B cell (primary cell): Measurements from ENCODE around the gene WHAMM. TPM values are rescaled to one million over a fixed set of nuclear protein-coding genes. Genes with fewer than 3 reads are reported as not detected.

Experiments used
- ATAC-seq: fragments of 200-7000 bp; cut with Tn5 transposase; one replicate; pipeline ENCODE4 v1.10.0; 2021; ENCODE audit warnings: low read depth, mild to moderate bottlenecking, moderate number of reproducible peaks, moderate library complexity
- CTCF ChIA-PET: fragments of 350-600 bp; sonication (Branson Sonifier 250); formaldehyde crosslinking; loops from one replicate; lab custom pipeline; 2021; ENCODE audit warnings: antibody characterized with exemption, inconsistent platforms; lab: Charles Lee
- POLR2A ChIA-PET: fragments of 350-600 bp; sonication (Branson Sonifier 250); formaldehyde crosslinking; loops from one replicate; lab custom pipeline; 2021; ENCODE audit warnings: antibody characterized with exemption; lab: Charles Lee
- DNase-seq: peaks from one replicate; pipeline ENCODE4 v3.0.0; 2013
- H2AFZ ChIP-seq: 2 replicates; pipeline ENCODE4 v1.6.1; 2012; ENCODE audit warnings: mild to moderate bottlenecking, low read depth, low read length; ENCODE audit not compliant: insufficient read depth, poor library complexity, severe bottlenecking
- H3K27ac ChIP-seq, 2 donors: 1 replicate in 1 of 2; 2 replicates in 1 of 2; pipeline ENCODE4 v1.5.1; 2012 to 2013; ENCODE audit warnings: low read length in 2 of 2, mild to moderate bottlenecking in 2 of 2, moderate library complexity in 1 of 2
- H3K27me3 ChIP-seq, 4 experiments: fragments of 200-600 bp in 1 of 4; sonication (generic) in 1 of 4; replicated peaks in 1 of 4; 1 replicate in 2 of 4; 2 replicates in 2 of 4; pipeline versions ENCODE4 v1.6.1 to v1.7.0; 2013 to 2016; ENCODE audit warnings: low read length in 3 of 4, mild to moderate bottlenecking in 2 of 4, mixed read lengths in 1 of 4, moderate library complexity in 1 of 4; ENCODE audit not compliant: insufficient read depth in 4 of 4, control insufficient read depth in 3 of 4; ENCODE audit errors: control extremely low read depth in 1 of 4
- H3K36me3 ChIP-seq, 2 experiments: replicated peaks in 1 of 2; 1 replicate in 1 of 2; 2 replicates in 1 of 2; pipeline versions ENCODE4 v1.6.1 to v1.7.1; 2013; ENCODE audit warnings: low read length in 1 of 2; ENCODE audit not compliant: insufficient read depth in 2 of 2, control insufficient read depth in 1 of 2; ENCODE audit errors: control extremely low read depth in 1 of 2, extremely low read depth in 1 of 2
- H3K4me1 ChIP-seq, 2 donors: fragments of 200-600 bp in 1 of 2; sonication (generic) in 1 of 2; 1 replicate in 1 of 2; 2 replicates in 1 of 2; pipeline versions ENCODE4 v1.5.1 to v1.6.1; 2013 to 2017; ENCODE audit warnings: low read length in 2 of 2; ENCODE audit not compliant: control insufficient read depth in 2 of 2, insufficient read depth in 2 of 2
- H3K4me2 ChIP-seq: replicated peaks from 2 replicates; pipeline ENCODE3; 2012; ENCODE audit warnings: mild to moderate bottlenecking, low read depth, low read length; ENCODE audit not compliant: poor library complexity, severe bottlenecking
- H3K4me3 ChIP-seq, 5 experiments: fragments of 200-600 bp in 1 of 5; sonication (generic) in 1 of 5; 1 replicate in 3 of 5; 2 replicates in 2 of 5; pipeline versions ENCODE4 v1.5.1 to v1.7.0; 2011 to 2016; ENCODE audit warnings: low read length in 4 of 5, mild to moderate bottlenecking in 4 of 5, low read depth in 2 of 5, control low read depth in 1 of 5, moderate library complexity in 1 of 5; ENCODE audit not compliant: insufficient read depth in 1 of 5; ENCODE audit errors: control extremely low read depth in 1 of 5, extremely low read depth in 1 of 5
- H3K79me2 ChIP-seq: fragments of 200-600 bp; sonication (generic); one replicate; pipeline ENCODE4 v1.6.0; 2016; ENCODE audit warnings: low read length; ENCODE audit not compliant: control insufficient read depth, insufficient read depth
- H3K9ac ChIP-seq: fragments of 200-600 bp; sonication (generic); 2 replicates; pipeline ENCODE4 v1.6.1; 2017; ENCODE audit warnings: mild to moderate bottlenecking, low read length, moderate library complexity
- H3K9me3 ChIP-seq, 3 donors: one replicate each; pipeline versions ENCODE4 v1.6.1 to v1.7.1; 2013; ENCODE audit warnings: low read length in 2 of 3; ENCODE audit not compliant: control insufficient read depth in 2 of 3, insufficient read depth in 1 of 3; ENCODE audit errors: control extremely low read depth in 1 of 3
- H4K20me1 ChIP-seq: 2 replicates; pipeline ENCODE4 v1.6.0; 2012; ENCODE audit warnings: mild to moderate bottlenecking, low read length; ENCODE audit not compliant: insufficient read depth, control insufficient read depth, poor library complexity, severe bottlenecking
- H3K27ac Mint-ChIP-seq: one replicate; pipeline ENCODE4 v1.8.0; 2021; ENCODE audit warnings: mixed read lengths
- H3K27me3 Mint-ChIP-seq: one replicate; pipeline ENCODE4 v1.8.0; 2021; ENCODE audit warnings: mixed read lengths
- H3K4me1 Mint-ChIP-seq: one replicate; pipeline ENCODE4 v1.8.0; 2021; ENCODE audit warnings: mixed read lengths
- H3K4me3 Mint-ChIP-seq: one replicate; pipeline ENCODE4 v1.8.0; 2021; ENCODE audit warnings: mixed read lengths
- H3K9me3 Mint-ChIP-seq: one replicate; pipeline ENCODE4 v1.8.0; 2022; ENCODE audit warnings: mixed read lengths; ENCODE audit not compliant: insufficient read depth
- EZH2 ChIP-seq: IDR thresholded peaks from 2 replicates; pipeline ENCODE4 v1.6.1; 2012; ENCODE audit warnings: borderline replicate concordance, low read depth, mild to moderate bottlenecking, moderate library complexity, low read length; ENCODE audit not compliant: insufficient read depth, poor library complexity, severe bottlenecking
- WGBS: methylation state at CpG from one replicate; pipeline ENCODE4 v1.1.5; 2013; ENCODE audit warnings: missing lambda C conversion rate; ENCODE audit not compliant: insufficient coverage; 5-methylcytosine and 5-hydroxymethylcytosine counted together
- intact Hi-C: fragments of 100-400 bp; cut with micrococcal nuclease; formaldehyde crosslinking; loops from one replicate; pipeline ENCODE4 v1.10.0; 2022
- polyA plus RNA-seq: library from polyadenylated mRNA; depleted of rRNA; stranded (reverse); fragments of >200 nt; gene quantifications from 2 replicates; pipeline ENCODE4 v1.2.3, GENCODE V29; 2012
- total RNA-seq, 2 donors: library from RNA; stranded (reverse); fragments of 120-200 nt in 1 of 2; gene quantifications; 1 replicate in 1 of 2; 2 replicates in 1 of 2; pipeline versions ENCODE4 v1.2.3 to v1.2.4, GENCODE V29; 2013 to 2022
- TF ChIP-seq, protein P1 (sequence below): fragments of 200-600 bp; IDR thresholded peaks from one replicate; pipeline ENCODE4 v1.8.0; 2022; ENCODE audit warnings: antibody characterized with exemption, mild to moderate bottlenecking

Gene WHAMM
- total and polyA plus RNA-seq, 2 donors (not counting 1 experiment from before 2014, with no cell fraction given) = 18.3 to 31.3 TPM

- Histone ChIP-seq H3K79me2 (no peaks in the 10 kb centered on the region), H3K9me3 (peaks cover 0 to 5% (median 2%) of the 10 kb centered on the region in 3 donors), H3K27me3 (peaks cover 0 to 3% (median 0%) of the 10 kb centered on the region in 4 experiments), H3K4me1 (no peaks in the 10 kb centered on the region), H3K36me3 (no peaks in the 10 kb centered on the region), H3K9ac (no peak overlapping the region), H2AFZ (no peak overlapping the region), H3K27ac (no peak overlapping the region), H3K4me3 (no peak overlapping the region), H4K20me1 (no peaks in the 10 kb centered on the region), H3K4me2 (no peak overlapping the region)
- WGBS = 95% methylated on average over 10 of the region's 12 CpGs
- Mint-ChIP-seq H3K9me3 (no peaks in the 10 kb centered on the region), H3K4me1 (no peaks in the 10 kb centered on the region), H3K27me3 (peaks cover 4% of the 10 kb centered on the region), H3K27ac (no peak overlapping the region), H3K4me3 (no peak overlapping the region)
- DNase-seq = no peak
- no peak for ATAC-seq
- ChIA-PET POLR2A (no interaction called here), CTCF (no interaction called here)
- TF ChIP-seq, protein P1, sequence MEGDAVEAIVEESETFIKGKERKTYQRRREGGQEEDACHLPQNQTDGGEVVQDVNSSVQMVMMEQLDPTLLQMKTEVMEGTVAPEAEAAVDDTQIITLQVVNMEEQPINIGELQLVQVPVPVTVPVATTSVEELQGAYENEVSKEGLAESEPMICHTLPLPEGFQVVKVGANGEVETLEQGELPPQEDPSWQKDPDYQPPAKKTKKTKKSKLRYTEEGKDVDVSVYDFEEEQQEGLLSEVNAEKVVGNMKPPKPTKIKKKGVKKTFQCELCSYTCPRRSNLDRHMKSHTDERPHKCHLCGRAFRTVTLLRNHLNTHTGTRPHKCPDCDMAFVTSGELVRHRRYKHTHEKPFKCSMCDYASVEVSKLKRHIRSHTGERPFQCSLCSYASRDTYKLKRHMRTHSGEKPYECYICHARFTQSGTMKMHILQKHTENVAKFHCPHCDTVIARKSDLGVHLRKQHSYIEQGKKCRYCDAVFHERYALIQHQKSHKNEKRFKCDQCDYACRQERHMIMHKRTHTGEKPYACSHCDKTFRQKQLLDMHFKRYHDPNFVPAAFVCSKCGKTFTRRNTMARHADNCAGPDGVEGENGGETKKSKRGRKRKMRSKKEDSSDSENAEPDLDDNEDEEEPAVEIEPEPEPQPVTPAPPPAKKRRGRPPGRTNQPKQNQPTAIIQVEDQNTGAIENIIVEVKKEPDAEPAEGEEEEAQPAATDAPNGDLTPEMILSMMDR = no peak
- TF ChIP-seq EZH2 = no peak
- intact Hi-C loops = no loop called here
Measured at GRCh38 chr15:82771789-82772607, 37.4 kb upstream of the WHAMM start.

DNA sequence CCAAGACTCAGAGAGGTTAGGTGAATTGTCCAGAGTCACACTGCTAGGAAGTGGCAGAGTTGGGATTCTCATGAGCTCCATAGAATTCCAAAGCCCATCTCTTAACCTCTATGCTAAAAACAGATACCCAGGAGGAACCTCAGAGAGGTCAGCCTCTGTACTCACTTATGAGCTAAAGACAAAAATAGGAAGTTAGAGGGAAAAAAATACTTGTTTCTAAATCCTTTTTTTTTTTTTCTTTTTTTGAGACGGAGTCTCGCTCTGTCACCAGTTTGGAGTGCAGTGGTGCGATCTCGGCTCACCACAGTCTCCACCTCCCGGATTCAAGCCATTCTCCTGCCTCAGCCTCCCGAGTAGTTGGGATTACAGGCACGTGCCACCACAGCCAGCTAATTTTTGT lies 34.9 kb upstream of the WHAMM start:
- no peak for ATAC-seq
- no peaks in the 10 kb centered on the region for H3K36me3 ChIP-seq
- H3K9ac ChIP-seq = no peak overlapping the region
- POLR2A ChIA-PET = no interaction called here
- no peak overlapping the region for H3K27ac ChIP-seq
- intact Hi-C loops = no loop called here
- no peak overlapping the region for H2AFZ ChIP-seq
- no peaks in the 10 kb centered on the region for H3K9me3 ChIP-seq
- no peak for DNase-seq
- no peak overlapping the region for H3K27ac Mint-ChIP-seq
- H3K4me2 ChIP-seq = no peak overlapping the region
- H3K4me1 ChIP-seq = no peaks in the 10 kb centered on the region
- WGBS = 20% methylated on average over 1 of the region's 7 CpGs
- no peaks in the 10 kb centered on the region for H3K9me3 Mint-ChIP-seq
- H4K20me1 ChIP-seq = no peaks in the 10 kb centered on the region
- CTCF ChIA-PET = no interaction called here
- peaks cover 0 to 3% (median 0%) of the 10 kb centered on the region in 4 experiments for H3K27me3 ChIP-seq
- no peak overlapping the region for H3K4me3 Mint-ChIP-seq
- TF ChIP-seq, protein P1 = no peak
- no peak for TF ChIP-seq EZH2
- H3K79me2 ChIP-seq = no peaks in the 10 kb centered on the region
- no peaks in the 10 kb centered on the region for H3K4me1 Mint-ChIP-seq
- H3K4me3 ChIP-seq = no peak overlapping the region
- peaks cover 4% of the 10 kb centered on the region for H3K27me3 Mint-ChIP-seq
